Jurkat, Clone E6-1 (cell line): Measurements from ENCODE around the gene ALOXE3.
"Not testable (repeated sequence)": the region's sequence is repeated elsewhere in the genome, so short reads cannot be mapped to it uniquely, and the experiment has no call there.

Experiments used
- DNase-seq: peaks from one replicate; pipeline ENCODE4 v3.0.0-alpha.2; 2011; ENCODE audit warnings: low read depth, low spot score
- H3K4me3 ChIP-seq: 2 replicates; pipeline ENCODE4 v1.5.1; 2011; ENCODE audit warnings: mild to moderate bottlenecking, low read length, control low read depth, moderate library complexity

Gene ALOXE3

GRCh38 chr17:8079291-8080207, 38.8 kb downstream of the ALOXE3 start:
- H3K4me3 ChIP-seq = peak overlapping the region; percentile 66
- DNase-seq = peak; percentile 58

GRCh38 chr17:8077939-8078338, 40.4 kb downstream of the ALOXE3 start:
- not testable (repeated sequence) for DNase-seq, H3K4me3 ChIP-seq

DNA sequence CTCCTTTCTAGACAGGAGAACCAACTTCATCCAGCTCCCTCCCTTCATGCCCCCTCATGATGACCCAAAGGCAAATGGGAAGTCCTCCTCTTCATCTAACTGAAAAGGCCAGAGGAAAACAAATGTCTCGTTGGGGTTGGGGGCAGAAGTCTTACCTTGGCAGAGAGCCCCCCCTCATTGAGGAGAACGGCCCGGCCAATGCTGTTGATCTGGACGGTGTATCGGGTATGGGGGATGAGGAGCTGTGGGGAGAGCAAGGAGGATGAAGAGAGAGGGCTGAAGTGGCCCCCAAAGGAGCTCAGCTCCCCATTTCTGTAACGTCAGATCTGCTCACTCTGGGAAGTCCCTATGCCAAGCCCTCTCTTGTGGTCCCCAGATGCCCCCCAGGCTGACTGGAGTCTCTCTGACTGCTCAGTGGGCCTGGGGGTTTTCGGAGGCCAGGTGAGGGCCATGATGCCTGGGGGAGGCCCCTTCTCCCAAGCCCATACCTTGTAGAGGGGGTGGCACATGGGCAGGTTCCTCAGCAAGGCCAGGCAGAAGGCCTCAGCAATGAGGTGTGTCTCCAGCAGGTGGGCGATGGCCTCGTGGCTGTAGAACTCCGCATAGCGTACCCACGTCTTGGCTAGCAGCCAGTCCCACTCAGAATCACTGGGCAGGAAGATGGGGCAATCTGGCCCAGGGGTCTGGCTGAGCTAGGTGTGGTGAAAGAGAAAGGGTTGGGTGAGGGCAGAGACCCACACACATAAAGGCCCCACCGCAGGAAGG, 41.6 kb downstream of the ALOXE3 start:
- DNase-seq = no peak
- H3K4me3 ChIP-seq = no peak overlapping the region

DNA sequence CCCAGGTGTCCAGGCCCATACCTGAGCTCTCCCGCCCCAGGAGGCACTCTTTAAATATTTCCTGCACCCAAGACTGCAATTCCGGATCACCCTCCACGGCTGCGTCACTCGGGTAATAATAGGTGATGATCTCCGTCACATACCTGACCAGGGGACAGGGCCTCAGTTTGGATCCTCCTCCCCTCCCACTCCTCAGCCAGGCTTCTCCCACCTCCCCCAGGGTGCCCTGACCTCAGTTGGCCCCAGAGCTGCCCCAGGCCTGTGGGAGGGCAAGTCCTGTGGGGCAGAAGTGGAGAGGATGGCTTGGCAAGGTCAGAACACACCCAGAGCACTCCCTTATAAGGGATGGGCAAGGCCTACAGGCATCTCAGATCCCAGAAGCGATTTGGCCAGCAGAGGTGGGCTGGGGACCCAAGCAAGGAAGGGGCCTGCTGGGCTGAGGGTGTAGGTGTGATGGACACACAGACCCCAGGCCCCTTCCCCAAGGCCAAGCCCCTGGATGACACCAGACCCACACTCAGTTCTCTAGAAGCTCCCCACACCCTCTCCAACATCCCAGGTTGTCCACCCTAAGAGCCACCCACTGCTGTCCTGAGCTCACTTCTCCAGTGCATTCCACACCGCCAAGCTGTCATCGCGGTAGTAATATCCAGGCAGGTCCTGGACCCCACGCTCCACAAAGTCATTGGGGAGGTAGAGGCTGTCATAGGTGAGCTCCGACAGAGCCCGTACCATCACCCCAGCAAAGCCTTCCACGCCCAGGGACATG, 42.6 kb downstream of the ALOXE3 start:
- H3K4me3 ChIP-seq = no peak overlapping the region
- DNase-seq = no peak

- no peak for DNase-seq
- H3K4me3 ChIP-seq = no peak overlapping the region
Observed at GRCh38 chr17:8075081-8075480, 43.2 kb downstream of the ALOXE3 start.

DNA sequence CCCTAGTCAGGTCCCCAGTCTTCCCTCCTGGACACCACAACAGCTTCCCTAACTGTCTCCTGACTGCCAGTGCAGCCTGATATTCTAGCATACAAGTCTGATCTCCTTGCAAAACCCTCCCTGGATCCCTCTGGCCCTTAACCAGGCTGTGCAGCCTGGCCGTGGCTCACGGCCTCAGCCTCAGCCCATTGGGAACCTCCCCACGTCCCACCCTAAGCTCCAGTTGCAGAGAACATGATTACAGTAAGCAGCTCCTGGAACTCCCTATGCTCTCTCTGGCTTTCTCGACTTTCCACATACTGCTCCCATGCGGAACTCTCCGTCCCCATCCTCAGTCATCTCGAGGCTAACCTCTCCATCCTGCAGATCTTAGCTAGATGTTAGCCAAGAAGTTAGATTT, 43.8 kb downstream of the ALOXE3 start:
- DNase-seq = no peak
- no peak overlapping the region for H3K4me3 ChIP-seq

DNA sequence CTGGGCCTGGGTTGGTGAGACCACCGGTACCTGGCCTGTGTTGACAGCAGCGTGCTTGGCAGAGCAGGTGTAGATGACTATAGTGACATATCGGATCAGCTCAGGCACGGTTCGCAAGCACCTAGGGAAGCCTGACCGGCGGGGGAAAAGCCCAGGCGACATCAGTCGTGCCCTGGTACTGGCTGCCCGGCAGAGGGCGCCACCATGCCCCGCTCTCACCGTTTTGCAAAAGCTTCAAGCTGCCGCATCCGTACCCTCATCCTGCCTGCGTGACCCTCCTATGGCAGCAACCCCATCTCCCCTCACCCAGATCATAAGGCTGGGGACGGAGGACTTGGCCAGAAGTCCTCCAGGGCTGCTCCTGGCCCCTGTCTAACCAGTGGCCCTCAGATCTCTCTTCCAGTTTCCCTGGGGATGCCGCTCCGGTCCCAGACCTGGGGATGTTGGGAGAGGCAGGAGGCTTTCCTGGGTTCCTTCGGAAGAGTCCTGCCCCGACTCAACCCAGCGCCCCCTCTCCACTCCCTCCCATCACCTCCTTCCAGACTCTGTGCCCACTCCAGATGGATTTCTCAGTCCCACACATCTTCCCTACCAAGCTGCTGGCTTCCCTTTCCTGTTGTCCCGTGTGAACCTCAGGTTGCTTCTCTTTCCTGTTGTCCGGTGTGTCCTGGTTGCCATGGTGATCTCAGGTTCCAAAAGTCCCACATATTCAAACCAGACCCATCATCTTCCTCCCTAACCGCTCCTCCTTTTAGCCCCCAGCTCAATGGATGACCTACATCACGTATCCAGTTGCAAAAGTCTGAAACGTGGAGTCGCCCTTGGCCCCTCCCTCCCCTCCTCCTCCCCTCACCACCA, 44.5 kb downstream of the ALOXE3 start:
- no peak overlapping the region for H3K4me3 ChIP-seq
- peak; percentile 68 for DNase-seq

GRCh38 chr17:8072729-8073461, 45.4 kb downstream of the ALOXE3 start:
- DNase-seq = no peak
- H3K4me3 ChIP-seq = no peak overlapping the region

GRCh38 chr17:8072341-8072728, 46.0 kb downstream of the ALOXE3 start:
- DNase-seq = no peak
- H3K4me3 ChIP-seq = no peak overlapping the region

- DNase-seq = no peak
- H3K4me3 ChIP-seq = no peak overlapping the region
Observed at GRCh38 chr17:8071496-8071895, 46.8 kb downstream of the ALOXE3 start.

DNA sequence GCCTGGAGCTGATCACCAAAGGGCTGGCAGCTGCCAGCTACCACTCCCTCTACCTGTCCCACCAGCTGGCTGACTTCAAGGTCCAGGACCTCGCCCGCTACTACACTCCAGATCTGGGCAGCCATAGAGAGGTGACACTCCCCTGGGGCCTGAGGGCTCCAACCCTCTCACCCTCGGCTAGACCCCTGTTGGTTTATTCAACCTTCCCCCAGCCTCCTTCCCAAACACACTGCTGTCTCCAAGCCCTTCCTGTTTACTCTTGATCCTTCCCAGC, 48.8 kb downstream of the ALOXE3 start:
- no peak for DNase-seq
- H3K4me3 ChIP-seq = no peak overlapping the region

GRCh38 chr17:8068736-8069586, 49.4 kb downstream of the ALOXE3 start:
- no peak for DNase-seq
- no peak overlapping the region for H3K4me3 ChIP-seq

- no peak for DNase-seq
- H3K4me3 ChIP-seq = no peak overlapping the region
Observed at GRCh38 chr17:8067806-8068205, 50.5 kb downstream of the ALOXE3 start.

- H3K4me3 ChIP-seq = no peak overlapping the region
- DNase-seq = no peak
Observed at GRCh38 chr17:8066841-8067775, 51.2 kb downstream of the ALOXE3 start.

DNA sequence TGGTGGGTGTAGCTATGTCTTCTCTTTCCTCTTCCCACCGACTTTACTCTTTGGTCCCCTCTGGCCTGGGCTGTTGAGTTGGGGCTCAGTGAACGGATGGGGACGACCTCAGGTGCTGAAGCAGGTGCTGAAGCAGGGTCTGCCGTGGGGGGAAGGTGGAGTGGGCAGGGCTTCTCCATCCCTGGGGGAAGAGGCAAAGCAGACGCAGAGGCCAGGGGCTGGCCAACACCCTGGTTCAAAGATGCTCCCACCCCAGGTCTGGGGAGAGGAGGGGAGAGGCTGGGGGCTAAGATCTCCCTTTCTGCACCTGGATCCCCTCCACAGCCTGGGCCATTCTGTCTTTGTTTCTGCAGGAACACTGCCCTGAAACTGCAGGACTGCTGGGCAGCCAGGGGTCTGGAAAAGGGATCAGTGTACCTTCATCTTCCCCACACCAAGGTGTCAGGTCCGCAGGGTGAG, 53.7 kb downstream of the ALOXE3 start:
- no peak for DNase-seq
- H3K4me3 ChIP-seq = no peak overlapping the region

DNA sequence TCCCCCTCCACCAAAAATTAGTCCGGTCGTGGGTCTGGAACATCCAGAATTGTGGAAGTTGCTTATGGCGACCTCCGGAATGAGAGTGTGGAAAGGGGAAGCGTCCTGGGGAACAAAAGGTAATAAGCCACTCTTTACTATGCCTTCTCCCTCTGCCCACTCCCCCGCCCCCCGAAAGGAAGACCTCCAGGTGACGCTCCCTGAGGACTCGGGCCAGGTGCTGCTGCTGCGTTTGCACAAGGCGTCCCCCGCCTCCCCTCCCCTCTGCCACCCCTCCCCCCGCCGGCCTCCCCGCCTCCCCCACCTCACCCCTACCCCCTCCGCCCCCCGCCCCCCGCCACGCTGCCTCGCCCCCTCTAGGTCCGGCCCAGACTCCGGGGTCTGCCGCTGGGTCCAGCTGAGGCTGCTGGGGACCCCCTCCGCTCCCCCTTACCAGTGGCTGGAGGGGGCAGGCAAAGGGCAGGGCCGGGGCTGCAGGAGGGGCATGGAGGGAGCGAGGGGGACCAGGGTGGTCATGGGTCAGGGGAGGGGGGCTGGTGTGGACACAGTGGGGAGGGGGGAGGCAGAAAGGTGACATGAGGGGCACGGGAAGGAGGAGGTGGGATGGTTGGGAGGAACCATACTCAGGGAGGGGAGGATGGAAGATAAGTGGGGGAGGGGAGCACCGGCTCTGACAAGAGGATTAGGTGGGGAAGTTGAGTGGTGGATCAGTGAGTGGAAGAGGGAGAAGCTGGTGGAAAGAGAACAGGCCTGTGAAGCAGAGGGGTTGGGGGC, 54.4 kb downstream of the ALOXE3 start:
- DNase-seq = no peak

More for the DNA sequence above, 54.4 kb downstream of the ALOXE3 start:
- H3K4me3 ChIP-seq = no peak overlapping the region
